Panc1 (cell line): ENCODE measurements around the gene TBC1D16.

Source experiments
- POLR2AphosphoS5 ChIP-seq: IDR thresholded peaks from 2 replicates; pipeline ENCODE4 v1.6.1; 2012; ENCODE audit warnings: mild to moderate bottlenecking, low read depth, low read length, moderate library complexity
- TCF7L2 ChIP-seq: IDR thresholded peaks from 2 replicates; pipeline ENCODE4 v1.6.1; 2011; ENCODE audit warnings: mild to moderate bottlenecking, low read depth, low read length, inconsistent platforms
- TF ChIP-seq, protein P1 (sequence below): fragments of 450-650 bp; IDR thresholded peaks from 2 replicates; pipeline ENCODE4 v1.5.1; 2017; ENCODE audit warnings: mild to moderate bottlenecking

- TF ChIP-seq, protein P1, sequence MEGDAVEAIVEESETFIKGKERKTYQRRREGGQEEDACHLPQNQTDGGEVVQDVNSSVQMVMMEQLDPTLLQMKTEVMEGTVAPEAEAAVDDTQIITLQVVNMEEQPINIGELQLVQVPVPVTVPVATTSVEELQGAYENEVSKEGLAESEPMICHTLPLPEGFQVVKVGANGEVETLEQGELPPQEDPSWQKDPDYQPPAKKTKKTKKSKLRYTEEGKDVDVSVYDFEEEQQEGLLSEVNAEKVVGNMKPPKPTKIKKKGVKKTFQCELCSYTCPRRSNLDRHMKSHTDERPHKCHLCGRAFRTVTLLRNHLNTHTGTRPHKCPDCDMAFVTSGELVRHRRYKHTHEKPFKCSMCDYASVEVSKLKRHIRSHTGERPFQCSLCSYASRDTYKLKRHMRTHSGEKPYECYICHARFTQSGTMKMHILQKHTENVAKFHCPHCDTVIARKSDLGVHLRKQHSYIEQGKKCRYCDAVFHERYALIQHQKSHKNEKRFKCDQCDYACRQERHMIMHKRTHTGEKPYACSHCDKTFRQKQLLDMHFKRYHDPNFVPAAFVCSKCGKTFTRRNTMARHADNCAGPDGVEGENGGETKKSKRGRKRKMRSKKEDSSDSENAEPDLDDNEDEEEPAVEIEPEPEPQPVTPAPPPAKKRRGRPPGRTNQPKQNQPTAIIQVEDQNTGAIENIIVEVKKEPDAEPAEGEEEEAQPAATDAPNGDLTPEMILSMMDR: no peak
- TF ChIP-seq TCF7L2 (no peak), POLR2AphosphoS5 (no peak)
These were observed 17.4 kb upstream of the TBC1D16 start for GRCh38 chr17:80053102-80053501.
